Left colon (tissue), 2 donors: ENCODE measurements around the gene PCID2. TPM values are rescaled to one million over a fixed set of nuclear protein-coding genes. Genes with fewer than 3 reads are reported as not detected.

ENCODE experiments used
- ATAC-seq: fragments of 200-7000 bp; cut with Tn5 transposase; one replicate; pipeline ENCODE4 v1.9.1; 2020; ENCODE audit warnings: mild to moderate bottlenecking, moderate library complexity
- DNase-seq, 2 donors: peaks; one replicate each; pipeline ENCODE4 v3.0.0-alpha.2; 2020
- intact Hi-C, 2 donors: fragments of 100-400 bp; cut with DNase I in 1 of 2; cut with micrococcal nuclease in 1 of 2; formaldehyde crosslinking; loops; one replicate each; pipeline versions ENCODE4 v1.11.2 to v1.14.0; 2022; cut with DNase I, micrococcal nuclease
- total RNA-seq, 2 donors: library from RNA; stranded (reverse); fragmentation: NEBNext Ultra II Directional; extraction: Animal tissue kit (Norgen Biotek cat#: 25700); gene quantifications; one replicate each; pipeline ENCODE4 v1.2.1, GENCODE V29; 2021
- donor health status: DM: no; HTN: no; CAD: no.
- donor health status: DM: yes; HTN: yes; CAD: no.

The PCID2 gene
- total RNA-seq, 2 donors from 2014 or later = 23.3 to 26.3 TPM

GRCh38 chr13:113143466-113144254 lies 64.8 kb downstream of the PCID2 start:
- intact Hi-C loops = no loop called here
- ATAC-seq = no peak
- DNase-seq = no peak

- no peak for DNase-seq
- intact Hi-C loops = no loop called here
- no peak for ATAC-seq
Measured at GRCh38 chr13:113142876-113143275, 65.6 kb downstream of the PCID2 start.

- DNase-seq (peak in 1 of 2 donors; percentile 17), ATAC-seq (no peak)
- intact Hi-C loops = no loop called here
Measured at GRCh38 chr13:113141601-113141970, 66.9 kb downstream of the PCID2 start.

GRCh38 chr13:113140677-113141600 lies 67.5 kb downstream of the PCID2 start:
- intact Hi-C loops = no loop called here
- ATAC-seq = no peak
- DNase-seq = peak in 1 of 2 donors; percentile 15

GRCh38 chr13:113139577-113139976 lies 68.9 kb downstream of the PCID2 start:
- intact Hi-C loops = no loop called here
- no peak for ATAC-seq

GRCh38 chr13:113138792-113139551 lies 69.5 kb downstream of the PCID2 start:
- intact Hi-C loops = no loop called here
- no peak for ATAC-seq
- peak in 1 of 2 donors; percentile 2 for DNase-seq

More at GRCh38 chr13:113139577-113139976, 68.9 kb downstream of the PCID2 start:
- no peak for DNase-seq

- ATAC-seq = no peak
- no peak for DNase-seq
- intact Hi-C loops = no loop called here
Measured at GRCh38 chr13:113137691-113138298, 70.7 kb downstream of the PCID2 start.

- ATAC-seq (no peak), DNase-seq (no peak)
- intact Hi-C loops = no loop called here
Measured at GRCh38 chr13:113135281-113135760, 73.1 kb downstream of the PCID2 start.

- DNase-seq (peak in 1 of 2 donors; percentile 16), ATAC-seq (no peak)
- intact Hi-C loops = no loop called here
Measured at GRCh38 chr13:113129921-113130750, 78.3 kb downstream of the PCID2 start.

- intact Hi-C loops = no loop called here
- no peak for ATAC-seq
- DNase-seq = peak in 1 of 2 donors; percentile 15
Measured at GRCh38 chr13:113129480-113129879, 79.0 kb downstream of the PCID2 start.

Other genes with a start within 250 kb of the PCID2 start
- 100 to 1,000 TPM in 1 of 2 donors, 10 to 100 TPM in 1; 86.9 to 101 TPM for gene MCF2L, start 239.5 kb downstream of the PCID2 start, total RNA-seq
- under 1 TPM in 1 of 2 donors, not detected in 1; 0.17 TPM for gene F7, start 102.9 kb downstream of the PCID2 start, total RNA-seq
- gene F10, start 85.9 kb downstream of the PCID2 start, total RNA-seq = 1 to 10 TPM; 1.6 to 4.7 TPM
- gene PROZ, start 50.0 kb downstream of the PCID2 start, total RNA-seq = not detected
- gene CUL4A, start 944 bp upstream of the PCID2 start, total RNA-seq = 10 to 100 TPM; 53.2 to 63.0 TPM
- gene LAMP1, start 88.6 kb upstream of the PCID2 start, total RNA-seq = 100 to 1,000 TPM; 203 to 216 TPM
- gene GRTP1, start 155.5 kb upstream of the PCID2 start, total RNA-seq = 10 to 100 TPM; 59.4 to 61.6 TPM
- gene ADPRHL1, start 244.8 kb upstream of the PCID2 start, total RNA-seq = 1 to 10 TPM; 4.0 to 7.8 TPM